GM18868 (cell line): ENCODE measurements around the gene CD300H.
"Not testable (repeated sequence)": the region's sequence is repeated elsewhere in the genome, so short reads cannot be mapped to it uniquely, and the experiment has no call there.

Experiments used
- ATAC-seq: cut with Tn5 transposase; IDR thresholded peaks from one replicate; pipeline ENCODE4 v1.9.1; 2021; ENCODE audit warnings: mild to moderate bottlenecking, moderate library complexity; ENCODE audit not compliant: unreplicated experiment

The CD300H gene

GRCh38 chr17:74528491-74529199 is 38.7 kb downstream of the CD300H start:
- ATAC-seq, result peak; percentile 80

GRCh38 chr17:74527756-74528155 is 39.6 kb downstream of the CD300H start:
- ATAC-seq, result no peak

- no peak for ATAC-seq
Observed at GRCh38 chr17:74527081-74527480, 40.2 kb downstream of the CD300H start.

GRCh38 chr17:74526681-74527080 is 40.6 kb downstream of the CD300H start:
- no peak for ATAC-seq

GRCh38 chr17:74525781-74526288 is 41.5 kb downstream of the CD300H start:
- no peak for ATAC-seq

- ATAC-seq, result no peak
Observed at GRCh38 chr17:74525465-74525725, 41.9 kb downstream of the CD300H start.

- no peak for ATAC-seq
Observed at GRCh38 chr17:74524653-74525464, 42.5 kb downstream of the CD300H start.

- ATAC-seq, result no peak
Observed at GRCh38 chr17:74523308-74523707, 44.0 kb downstream of the CD300H start.

GRCh38 chr17:74522381-74523105 is 44.8 kb downstream of the CD300H start:
- no peak for ATAC-seq

- ATAC-seq, result no peak
Observed at GRCh38 chr17:74521701-74522201, 45.6 kb downstream of the CD300H start.

- ATAC-seq, result no peak
Observed at GRCh38 chr17:74520790-74521480, 46.4 kb downstream of the CD300H start.

GRCh38 chr17:74520016-74520434 is 47.3 kb downstream of the CD300H start:
- no peak for ATAC-seq

- ATAC-seq, result not testable (repeated sequence)
Observed at GRCh38 chr17:74518413-74518981, 48.8 kb downstream of the CD300H start.

GRCh38 chr17:74516561-74517328 is 50.6 kb downstream of the CD300H start:
- ATAC-seq, result no peak

- no peak for ATAC-seq
Observed at GRCh38 chr17:74515941-74516340, 51.4 kb downstream of the CD300H start.

- no peak for ATAC-seq
Observed at GRCh38 chr17:74514632-74515334, 52.5 kb downstream of the CD300H start.

- no peak for ATAC-seq
Observed at GRCh38 chr17:74513987-74514631, 53.2 kb downstream of the CD300H start.

GRCh38 chr17:74512624-74513091 is 54.7 kb downstream of the CD300H start:
- ATAC-seq, result peak; percentile 79
